Measurements from ENCODE around the gene ABCC1. TPM values are rescaled to one million over a fixed set of nuclear protein-coding genes. Genes with fewer than 3 reads are reported as not detected.

The ABCC1 gene
- polyA plus RNA-seq, 1 donor from 2014 or later = 3.0 TPM

- H3K4me3 ChIP-seq (ENCODE audit: low read length) = no peak overlapping the region
- no peak overlapping the region for H3K9ac ChIP-seq (ENCODE audit: low read length)
- H4K20me1 ChIP-seq (ENCODE audit: insufficient read depth) = no peaks in the 10 kb centered on the region
- H3K27ac ChIP-seq (ENCODE audit: low read length) = no peak overlapping the region
- TF ChIP-seq EZH2 (IDR thresholded peaks at IDR 0.05; ENCODE audit: borderline replicate concordance, insufficient read depth, low read length, poor library complexity, severe bottlenecking) (no peak), EP300 (conservative IDR thresholded peaks at IDR 0.05; ENCODE audit: poor library complexity, severe bottlenecking) (no peak), TAF1 (IDR thresholded peaks at IDR 0.05; ENCODE audit: low read depth) (no peak), SMC3 (conservative IDR thresholded peaks at IDR 0.05; ENCODE audit: poor library complexity) (no peak), RAD21 (conservative IDR thresholded peaks at IDR 0.05) (no peak), REST (IDR thresholded peaks at IDR 0.05; ENCODE audit: borderline replicate concordance) (no peak), POLR2AphosphoS5 (IDR thresholded peaks at IDR 0.05) (no peak), CTCF (IDR thresholded peaks at IDR 0.05; ENCODE audit: poor library complexity, severe bottlenecking) (no peak), MXI1 (conservative IDR thresholded peaks at IDR 0.05; ENCODE audit: poor library complexity, severe bottlenecking) (no peak)
- H3K9me3 ChIP-seq (ENCODE audit: low read length) = no peaks in the 10 kb centered on the region
- no peaks in the 10 kb centered on the region for H3K36me3 ChIP-seq (ENCODE audit: insufficient read depth, low read length)
- H3K9me2 ChIP-seq (ENCODE audit: insufficient read depth, low read length) = no peaks in the 10 kb centered on the region
- peaks cover 10% of the 10 kb centered on the region for H3K79me2 ChIP-seq (replicated peaks; ENCODE audit: insufficient read depth, low read length)
- H3K27me3 ChIP-seq (ENCODE audit: insufficient read depth, low read depth, low read length) = no peaks in the 10 kb centered on the region
- no peak overlapping the region for H2AFZ ChIP-seq (ENCODE audit: low read depth, low read length)
- H3K4me2 ChIP-seq (ENCODE audit: low read length) = no peak overlapping the region
- no peaks in the 10 kb centered on the region for H3F3A ChIP-seq (ENCODE audit: insufficient read depth, low read length, poor library complexity, severe bottlenecking)
These were observed 4.8 kb downstream of the ABCC1 start for GRCh38 chr16:15953929-15954813.

GRCh38 chr16:15954814-15955151 is 5.4 kb downstream of the ABCC1 start:
- no peaks in the 10 kb centered on the region for H4K20me1 ChIP-seq (ENCODE audit: insufficient read depth)
- no peak overlapping the region for H3K27ac ChIP-seq (ENCODE audit: low read length)
- no peak overlapping the region for H3K9ac ChIP-seq (ENCODE audit: low read length)
- no peaks in the 10 kb centered on the region for H3K27me3 ChIP-seq (ENCODE audit: insufficient read depth, low read depth, low read length)
- H3K4me2 ChIP-seq (ENCODE audit: low read length) = no peak overlapping the region
- no peak overlapping the region for H2AFZ ChIP-seq (ENCODE audit: low read depth, low read length)
- no peaks in the 10 kb centered on the region for H3F3A ChIP-seq (ENCODE audit: insufficient read depth, low read length, poor library complexity, severe bottlenecking)
- no peaks in the 10 kb centered on the region for H3K9me3 ChIP-seq (ENCODE audit: low read length)
- H3K4me3 ChIP-seq (ENCODE audit: low read length) = no peak overlapping the region
- peaks cover 10% of the 10 kb centered on the region for H3K79me2 ChIP-seq (replicated peaks; ENCODE audit: insufficient read depth, low read length)
- TF ChIP-seq REST (IDR thresholded peaks at IDR 0.05; ENCODE audit: borderline replicate concordance) = no peak
- no peak for TF ChIP-seq SMC3 (conservative IDR thresholded peaks at IDR 0.05; ENCODE audit: poor library complexity)
- no peak for TF ChIP-seq CTCF (IDR thresholded peaks at IDR 0.05; ENCODE audit: poor library complexity, severe bottlenecking)
- no peak for TF ChIP-seq TAF1 (IDR thresholded peaks at IDR 0.05; ENCODE audit: low read depth)
- no peak for TF ChIP-seq EZH2 (IDR thresholded peaks at IDR 0.05; ENCODE audit: borderline replicate concordance, insufficient read depth, low read length, poor library complexity, severe bottlenecking)
- TF ChIP-seq MXI1 (conservative IDR thresholded peaks at IDR 0.05; ENCODE audit: poor library complexity, severe bottlenecking) = no peak
- TF ChIP-seq EP300 (conservative IDR thresholded peaks at IDR 0.05; ENCODE audit: poor library complexity, severe bottlenecking) = no peak
- TF ChIP-seq RAD21 (conservative IDR thresholded peaks at IDR 0.05) = no peak
- TF ChIP-seq POLR2AphosphoS5 (IDR thresholded peaks at IDR 0.05) = no peak
- no peaks in the 10 kb centered on the region for H3K36me3 ChIP-seq (ENCODE audit: insufficient read depth, low read length)
- no peaks in the 10 kb centered on the region for H3K9me2 ChIP-seq (ENCODE audit: insufficient read depth, low read length)
